HEK293T (cell line): ENCODE data around the gene CLPSL1.

Experiments used
- CTCF ChIA-PET: fragments of 350-600 bp; formaldehyde crosslinking; extraction: SDS; loops from one replicate; lab custom pipeline; 2021; ENCODE audit warnings: antibody characterized with exemption, inconsistent platforms; lab: Yijun Ruan, JAX
- POLR2A ChIA-PET: fragments of 350-600 bp; formaldehyde crosslinking; extraction: SDS; loops from one replicate; lab custom pipeline; 2020; ENCODE audit warnings: antibody characterized with exemption, inconsistent platforms; lab: Yijun Ruan, JAX
- DNase-seq: peaks from one replicate; pipeline ENCODE4 v3.0.0; 2012; ENCODE audit warnings: mixed read lengths; ENCODE audit errors: extremely low spot score
- ARNT ChIP-seq: fragments of 450-650 bp; IDR thresholded peaks from 2 replicates; pipeline ENCODE4 v1.6.1; 2017; ENCODE audit warnings: mild to moderate bottlenecking
- BHLHE40 ChIP-seq: fragments of 450-650 bp; IDR thresholded peaks from 2 replicates; pipeline ENCODE4 v1.6.1; 2016; ENCODE audit warnings: mild to moderate bottlenecking, moderate library complexity, borderline replicate concordance
- CTBP1 ChIP-seq: fragments of 450-650 bp; IDR thresholded peaks from 2 replicates; pipeline ENCODE4 v1.6.1; 2016; ENCODE audit warnings: borderline replicate concordance
- ELF4 ChIP-seq: fragments of 450-650 bp; IDR thresholded peaks from 2 replicates; pipeline ENCODE4 v1.6.1; 2017; ENCODE audit warnings: antibody characterized with exemption
- FOXA1 ChIP-seq: fragments of 450-650 bp; IDR thresholded peaks from 2 replicates; pipeline ENCODE4 v1.6.1; 2016; ENCODE audit warnings: mild to moderate bottlenecking
- FOXK2 ChIP-seq: fragments of 450-650 bp; IDR thresholded peaks from 2 replicates; pipeline ENCODE4 v1.6.1; 2016; ENCODE audit warnings: mild to moderate bottlenecking
- FOXM1 ChIP-seq: fragments of 450-650 bp; IDR thresholded peaks from 2 replicates; pipeline ENCODE4 v1.6.1; 2017; ENCODE audit warnings: mild to moderate bottlenecking, borderline replicate concordance
- HDGF ChIP-seq: fragments of 450-650 bp; IDR thresholded peaks from 2 replicates; pipeline ENCODE4 v1.6.1; 2017; ENCODE audit warnings: antibody characterized with exemption, borderline replicate concordance
- L3MBTL2 ChIP-seq: fragments of 450-650 bp; conservative IDR thresholded peaks from 2 replicates; pipeline ENCODE4 v1.6.1; 2016; ENCODE audit warnings: mild to moderate bottlenecking
- LEF1 ChIP-seq: fragments of 450-650 bp; IDR thresholded peaks from 2 replicates; pipeline ENCODE4 v1.6.1; 2017; ENCODE audit warnings: mild to moderate bottlenecking, borderline replicate concordance
- NFRKB ChIP-seq: fragments of 450-650 bp; IDR thresholded peaks from 2 replicates; pipeline ENCODE4 v1.6.1; 2016; ENCODE audit warnings: mild to moderate bottlenecking, moderate library complexity
- PKNOX1 ChIP-seq: fragments of 450-650 bp; IDR thresholded peaks from 2 replicates; pipeline ENCODE4 v1.6.1; 2016
- SP1 ChIP-seq: fragments of 450-650 bp; IDR thresholded peaks from 2 replicates; pipeline ENCODE4 v1.6.1; 2017
- SUZ12 ChIP-seq: fragments of 450-650 bp; IDR thresholded peaks from 2 replicates; pipeline ENCODE4 v1.6.1; 2016; ENCODE audit warnings: mild to moderate bottlenecking
- TARDBP ChIP-seq: fragments of 450-650 bp; IDR thresholded peaks from 2 replicates; pipeline ENCODE4 v1.6.1; 2016
- ZNF384 ChIP-seq: fragments of 450-650 bp; IDR thresholded peaks from 2 replicates; pipeline ENCODE4 v1.6.1; 2016

Gene CLPSL1

GRCh38 chr6:35804996-35805736 lies 24.3 kb downstream of the CLPSL1 start, which contains the start of gene LHFPL5:
Gene LHFPL5, plus strand, starts transcription at chr6:35805352. Its CDS starts 319 bp downstream, at chr6:35805671.
- ChIA-PET POLR2A (interaction anchor here (1.2 kb wide), 1 partner anchor 11 kb away, joined by 4 read pairs; no protein-coding TSS in a partner anchor), CTCF (interaction anchor here (0.5 kb wide), 1 partner anchor 37 kb away, joined by 6 read pairs; no protein-coding TSS in a partner anchor)
- no peak for TF ChIP-seq ELF4
- no peak for TF ChIP-seq CTBP1
- no peak for TF ChIP-seq ZNF384
- TF ChIP-seq TARDBP = no peak
- no peak for TF ChIP-seq LEF1
- DNase-seq = peak; percentile 92

GRCh38 chr6:35808688-35809087 lies 27.9 kb downstream of the CLPSL1 start:
- POLR2A ChIA-PET = no interaction called here
- DNase-seq = no peak
- TF ChIP-seq ARNT (no peak), ZNF384 (no peak), FOXK2 (no peak), PKNOX1 (no peak), SP1 (no peak), L3MBTL2 (no peak), HDGF (no peak), BHLHE40 (no peak), LEF1 (no peak), TARDBP (no peak), CTBP1 (no peak), FOXA1 (no peak), FOXM1 (no peak), SUZ12 (no peak), ELF4 (no peak), NFRKB (no peak)
- CTCF ChIA-PET = no interaction called here

- ChIA-PET POLR2A (no interaction called here), CTCF (no interaction called here)
- no peak for TF ChIP-seq FOXM1
- TF ChIP-seq FOXK2 = no peak
- TF ChIP-seq LEF1 = no peak
- no peak for TF ChIP-seq L3MBTL2
- no peak for TF ChIP-seq HDGF
- no peak for TF ChIP-seq NFRKB
- no peak for TF ChIP-seq FOXA1
- TF ChIP-seq SUZ12 = no peak
- no peak for TF ChIP-seq ELF4
- TF ChIP-seq SP1 = no peak
- TF ChIP-seq ZNF384 = no peak
- TF ChIP-seq TARDBP = no peak
- no peak for TF ChIP-seq BHLHE40
- no peak for TF ChIP-seq ARNT
- TF ChIP-seq CTBP1 = no peak
- TF ChIP-seq PKNOX1 = no peak
- DNase-seq = no peak
These were observed 29.0 kb downstream of the CLPSL1 start for GRCh38 chr6:35809809-35810208.

- POLR2A ChIA-PET = no interaction called here
- CTCF ChIA-PET = no interaction called here
- no peak for TF ChIP-seq BHLHE40
- no peak for TF ChIP-seq ARNT
- no peak for TF ChIP-seq NFRKB
- no peak for TF ChIP-seq ZNF384
- no peak for TF ChIP-seq TARDBP
- no peak for TF ChIP-seq FOXM1
- no peak for TF ChIP-seq SUZ12
- no peak for TF ChIP-seq FOXK2
- no peak for TF ChIP-seq L3MBTL2
- TF ChIP-seq ELF4 = no peak
- no peak for TF ChIP-seq HDGF
- no peak for TF ChIP-seq FOXA1
- no peak for TF ChIP-seq CTBP1
- no peak for TF ChIP-seq LEF1
- TF ChIP-seq SP1 = no peak
- TF ChIP-seq PKNOX1 = no peak
- no peak for DNase-seq
These were observed 30.3 kb downstream of the CLPSL1 start for GRCh38 chr6:35810971-35811698.

GRCh38 chr6:35811699-35811995 lies 30.8 kb downstream of the CLPSL1 start:
- no peak for TF ChIP-seq ZNF384
- no peak for TF ChIP-seq L3MBTL2
- no peak for TF ChIP-seq SP1
- TF ChIP-seq SUZ12 = no peak
- no peak for TF ChIP-seq TARDBP
- TF ChIP-seq BHLHE40 = no peak
- TF ChIP-seq PKNOX1 = no peak
- TF ChIP-seq ELF4 = no peak
- no peak for TF ChIP-seq NFRKB
- TF ChIP-seq FOXA1 = no peak
- no peak for TF ChIP-seq FOXK2
- no peak for TF ChIP-seq FOXM1
- TF ChIP-seq LEF1 = no peak
- no peak for TF ChIP-seq CTBP1
- TF ChIP-seq HDGF = no peak
- ChIA-PET CTCF (no interaction called here), POLR2A (interaction anchor here (0.6 kb wide), 1 partner anchor 1486 kb away, joined by 4 read pairs; no protein-coding TSS in a partner anchor)
- DNase-seq = no peak
